GM23338 (cell line): ENCODE data around the gene BCDIN3D. TPM values are rescaled to one million over a fixed set of nuclear protein-coding genes. Genes with fewer than 3 reads are reported as not detected.

Source experiments
- ATAC-seq: fragments of 200-7000 bp; cut with Tn5 transposase; 3 replicates; pipeline ENCODE4 v1.9.1; 2020
- DNase-seq: peaks from one replicate; pipeline ENCODE4 v3.0.0-alpha.2; 2015; ENCODE audit warnings: low spot score
- H2AFZ ChIP-seq: fragments of 200-600 bp; sonication (generic); 2 replicates; pipeline ENCODE4 v1.8.0; 2016; ENCODE audit warnings: antibody characterized with exemption, mild to moderate bottlenecking, moderate library complexity
- H3F3A ChIP-seq: fragments of 200-600 bp; sonication (generic); replicated peaks from 2 replicates; pipeline ENCODE4 v1.8.0; 2017; ENCODE audit warnings: antibody characterized with exemption, mixed run types, low read depth
- H3K27ac ChIP-seq: fragments of 200-600 bp; sonication (generic); 2 replicates; pipeline ENCODE4 v1.6.1; 2016; ENCODE audit warnings: low read depth
- H3K27me3 ChIP-seq: fragments of 200-600 bp; sonication (generic); 2 replicates; pipeline ENCODE4 v1.8.0; 2016; ENCODE audit warnings: mild to moderate bottlenecking, mixed run types, moderate library complexity; ENCODE audit not compliant: insufficient read depth
- H3K36me3 ChIP-seq: fragments of 200-600 bp; sonication (generic); 2 replicates; pipeline ENCODE4 v1.8.0; 2016; ENCODE audit warnings: mild to moderate bottlenecking; ENCODE audit not compliant: insufficient read depth
- H3K4me1 ChIP-seq: fragments of 200-600 bp; sonication (generic); 2 replicates; pipeline ENCODE4 v1.8.0; 2016; ENCODE audit warnings: mild to moderate bottlenecking, moderate library complexity; ENCODE audit not compliant: insufficient read depth
- H3K4me2 ChIP-seq: fragments of 200-600 bp; sonication (generic); 2 replicates; pipeline ENCODE4 v1.7.1; 2017; ENCODE audit warnings: mixed run types
- H3K4me3 ChIP-seq: fragments of 200-600 bp; sonication (generic); 2 replicates; pipeline ENCODE4 v1.6.1; 2016; ENCODE audit warnings: mixed run types
- H3K79me2 ChIP-seq: fragments of 200-600 bp; sonication (generic); replicated peaks from 2 replicates; pipeline ENCODE4 v1.8.0; 2017; ENCODE audit warnings: mild to moderate bottlenecking; ENCODE audit not compliant: insufficient read depth
- H3K9me2 ChIP-seq: fragments of 200-600 bp; sonication (generic); 2 replicates; pipeline ENCODE4 v1.8.0; 2017; ENCODE audit not compliant: insufficient read depth
- H4K20me1 ChIP-seq: fragments of 200-600 bp; sonication (generic); replicated peaks from 2 replicates; pipeline ENCODE4 v1.8.0; 2017; ENCODE audit warnings: mild to moderate bottlenecking; ENCODE audit not compliant: insufficient read depth
- H3K27ac Mint-ChIP-seq: 2 replicates; pipeline ENCODE4 v1.8.0; 2020; ENCODE audit warnings: inconsistent platforms, mild to moderate bottlenecking, moderate library complexity, mixed read lengths
- H3K27me3 Mint-ChIP-seq: 3 replicates; pipeline ENCODE4 v1.8.0; 2022; ENCODE audit warnings: low read depth, mild to moderate bottlenecking, moderate library complexity, mixed read lengths, inconsistent platforms; ENCODE audit not compliant: insufficient read depth, poor library complexity
- H3K36me3 Mint-ChIP-seq: 3 replicates; pipeline ENCODE4 v1.8.0; 2021; ENCODE audit warnings: low read depth, mild to moderate bottlenecking, inconsistent platforms, moderate library complexity, mixed read lengths
- H3K4me1 Mint-ChIP-seq: 3 replicates; pipeline ENCODE4 v1.8.0; 2020; ENCODE audit warnings: mild to moderate bottlenecking, inconsistent platforms, mixed read lengths
- H3K4me3 Mint-ChIP-seq: 3 replicates; pipeline ENCODE4 v1.8.0; 2021; ENCODE audit warnings: moderate library complexity, mild to moderate bottlenecking, inconsistent platforms, mixed read lengths
- H3K9me3 Mint-ChIP-seq: 3 replicates; pipeline ENCODE4 v1.8.0; 2020; ENCODE audit warnings: moderate library complexity, mild to moderate bottlenecking, inconsistent platforms, mixed read lengths
- EZH2 ChIP-seq: fragments of 200-600 bp; sonication (generic); IDR thresholded peaks from one replicate; pipeline ENCODE4 v1.8.0; 2017; ENCODE audit warnings: antibody characterized with exemption, mild to moderate bottlenecking, low read depth; ENCODE audit not compliant: unreplicated experiment
- EZH2phosphoT487 ChIP-seq: fragments of 200-600 bp; sonication (generic); IDR thresholded peaks from one replicate; pipeline ENCODE4 v1.8.1; 2018; ENCODE audit warnings: antibody characterized with exemption; ENCODE audit not compliant: unreplicated experiment
- NANOG ChIP-seq: IDR thresholded peaks from 2 replicates; pipeline ENCODE4 v1.6.1; 2016; ENCODE audit warnings: antibody characterized with exemption, borderline replicate concordance
- STAT1 ChIP-seq: IDR thresholded peaks from one replicate; pipeline ENCODE4 v1.6.1; 2016; ENCODE audit warnings: antibody characterized with exemption; ENCODE audit not compliant: unreplicated experiment
- ZNF114 ChIP-seq: fragments of 250-450 bp; sonication (Bioruptor Pico); IDR thresholded peaks from 2 replicates; pipeline ENCODE4 v1.5.0; 2020; ENCODE audit warnings: mild to moderate bottlenecking, moderate library complexity
- ZNF331 ChIP-seq: fragments of 250-450 bp; sonication (Bioruptor Pico); IDR thresholded peaks from 2 replicates; pipeline ENCODE4 v1.5.0; 2020; ENCODE audit warnings: low read depth, mild to moderate bottlenecking, moderate library complexity
- polyA plus RNA-seq: library from polyadenylated mRNA; unstranded; fragments of >200 nt; fragmentation: Nextera tagmentation; extraction: Ambion mirVana; gene quantifications from 2 replicates; pipeline ENCODE4 v1.2.1, GENCODE V29; 2016
- total RNA-seq: library from RNA; depleted of rRNA; stranded (reverse); fragments of >200 nt; shearing (Covaris generic); gene quantifications from 2 replicates; pipeline ENCODE4 v1.2.3, GENCODE V29; 2014
- TF ChIP-seq, protein P1 (sequence below): IDR thresholded peaks from one replicate; pipeline ENCODE4 v1.6.1; 2018; ENCODE audit warnings: antibody characterized with exemption; ENCODE audit not compliant: unreplicated experiment

Gene BCDIN3D
- total and polyA plus RNA-seq, 2 experiments from 2014 or later = 1.4 to 1.8 TPM

DNA sequence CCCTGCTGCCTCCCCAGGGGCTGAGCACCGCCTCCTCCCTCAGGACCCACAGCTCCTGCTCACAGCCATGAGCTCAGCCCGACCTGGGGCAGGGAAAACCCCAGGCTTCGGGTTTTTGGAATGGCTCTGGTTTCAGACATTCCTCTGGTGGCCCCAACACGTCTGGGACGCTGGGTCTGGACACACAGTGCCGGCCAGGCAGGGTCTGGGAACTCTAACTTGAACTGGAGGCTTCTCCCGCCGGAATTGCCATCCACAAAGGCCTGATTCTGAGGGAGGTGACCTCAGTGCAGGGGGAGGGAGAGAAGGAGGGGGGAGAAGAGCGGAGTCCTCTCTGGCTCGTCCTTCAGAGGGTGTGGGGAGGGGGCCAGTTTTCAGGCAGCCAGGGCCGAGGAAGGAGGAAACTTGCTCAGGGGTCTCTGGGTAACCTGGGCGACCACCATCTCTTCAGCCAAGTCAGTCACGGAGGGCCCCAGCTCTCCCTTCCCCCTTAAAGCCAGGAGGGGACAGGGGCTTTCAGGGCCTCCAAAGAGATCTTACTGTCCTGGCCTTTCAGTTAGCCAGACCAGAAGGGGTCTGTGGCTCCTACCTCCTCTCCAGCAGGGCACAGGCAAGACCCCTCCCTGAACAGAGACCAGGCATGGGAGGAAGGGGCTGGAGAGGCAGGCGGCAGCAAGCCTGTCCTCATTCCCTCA, 34.1 kb downstream of the BCDIN3D start:
- ATAC-seq = peak; percentile 31
- Mint-ChIP-seq H3K9me3 (no peaks in the 10 kb centered on the region), H3K4me1 (peaks cover 44% of the 10 kb centered on the region), H3K27me3 (peaks cover 8% of the 10 kb centered on the region), H3K4me3 (no peak overlapping the region; the same call in 2 of the 3 replicates), H3K36me3 (peaks cover 9% of the 10 kb centered on the region; the same call in 1 of the 3 replicates), H3K27ac (peak overlapping the region; percentile 86)
- Histone ChIP-seq H3F3A (peaks cover 4% of the 10 kb centered on the region; the same call in 1 of the 2 replicates), H2AFZ (no peak overlapping the region), H3K4me1 (peaks cover 38% of the 10 kb centered on the region), H3K36me3 (0 out of 2 replicates have a peak, but pooled peaks cover 6% of the 10 kb centered on the region), H3K27me3 (no peaks in the 10 kb centered on the region), H4K20me1 (peaks cover 3% of the 10 kb centered on the region), H3K4me2 (peak overlapping the region; percentile 73; the same call in 1 of the 2 replicates), H3K79me2 (peaks cover 32% of the 10 kb centered on the region), H3K4me3 (peak overlapping the region; percentile 42; the same call in 1 of the 2 replicates), H3K27ac (peak overlapping the region; percentile 94), H3K9me2 (no peaks in the 10 kb centered on the region)
- peak; percentile 53 for DNase-seq
- TF ChIP-seq ZNF331 (no peak), EZH2phosphoT487 (no peak), NANOG (no peak)
- TF ChIP-seq, protein P1, sequence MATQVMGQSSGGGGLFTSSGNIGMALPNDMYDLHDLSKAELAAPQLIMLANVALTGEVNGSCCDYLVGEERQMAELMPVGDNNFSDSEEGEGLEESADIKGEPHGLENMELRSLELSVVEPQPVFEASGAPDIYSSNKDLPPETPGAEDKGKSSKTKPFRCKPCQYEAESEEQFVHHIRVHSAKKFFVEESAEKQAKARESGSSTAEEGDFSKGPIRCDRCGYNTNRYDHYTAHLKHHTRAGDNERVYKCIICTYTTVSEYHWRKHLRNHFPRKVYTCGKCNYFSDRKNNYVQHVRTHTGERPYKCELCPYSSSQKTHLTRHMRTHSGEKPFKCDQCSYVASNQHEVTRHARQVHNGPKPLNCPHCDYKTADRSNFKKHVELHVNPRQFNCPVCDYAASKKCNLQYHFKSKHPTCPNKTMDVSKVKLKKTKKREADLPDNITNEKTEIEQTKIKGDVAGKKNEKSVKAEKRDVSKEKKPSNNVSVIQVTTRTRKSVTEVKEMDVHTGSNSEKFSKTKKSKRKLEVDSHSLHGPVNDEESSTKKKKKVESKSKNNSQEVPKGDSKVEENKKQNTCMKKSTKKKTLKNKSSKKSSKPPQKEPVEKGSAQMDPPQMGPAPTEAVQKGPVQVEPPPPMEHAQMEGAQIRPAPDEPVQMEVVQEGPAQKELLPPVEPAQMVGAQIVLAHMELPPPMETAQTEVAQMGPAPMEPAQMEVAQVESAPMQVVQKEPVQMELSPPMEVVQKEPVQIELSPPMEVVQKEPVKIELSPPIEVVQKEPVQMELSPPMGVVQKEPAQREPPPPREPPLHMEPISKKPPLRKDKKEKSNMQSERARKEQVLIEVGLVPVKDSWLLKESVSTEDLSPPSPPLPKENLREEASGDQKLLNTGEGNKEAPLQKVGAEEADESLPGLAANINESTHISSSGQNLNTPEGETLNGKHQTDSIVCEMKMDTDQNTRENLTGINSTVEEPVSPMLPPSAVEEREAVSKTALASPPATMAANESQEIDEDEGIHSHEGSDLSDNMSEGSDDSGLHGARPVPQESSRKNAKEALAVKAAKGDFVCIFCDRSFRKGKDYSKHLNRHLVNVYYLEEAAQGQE = no peak

- DNase-seq (no peak), ATAC-seq (no peak)
- Mint-ChIP-seq H3K4me3 (no peak overlapping the region), H3K9me3 (no peaks in the 10 kb centered on the region), H3K4me1 (peaks cover 44% of the 10 kb centered on the region), H3K27ac (no peak overlapping the region; the same call in 1 of the 2 replicates), H3K27me3 (peaks cover 8% of the 10 kb centered on the region), H3K36me3 (peaks cover 10% of the 10 kb centered on the region; the same call in 2 of the 3 replicates)
- no peaks in the 10 kb centered on the region for H3K27me3 ChIP-seq
- TF ChIP-seq STAT1 = no peak
- TF ChIP-seq EZH2 = no peak
- no peak for TF ChIP-seq EZH2phosphoT487
- TF ChIP-seq ZNF114 (CRISPR knock-in tag) = no peak
- no peak overlapping the region for H3K4me3 ChIP-seq
- peaks cover 38% of the 10 kb centered on the region for H3K4me1 ChIP-seq
- H3K4me2 ChIP-seq = no peak overlapping the region; the same call in 1 of the 2 replicates
- peaks cover 4% of the 10 kb centered on the region; the same call in 1 of the 2 replicates for H3F3A ChIP-seq
- peaks cover 29% of the 10 kb centered on the region for H3K79me2 ChIP-seq
- H2AFZ ChIP-seq = no peak overlapping the region
- 0 out of 2 replicates have a peak overlapping the region, but pooled peaks have one; percentile 69 for H3K27ac ChIP-seq
- H4K20me1 ChIP-seq = peaks cover 3% of the 10 kb centered on the region
- 0 out of 2 replicates have a peak, but pooled peaks cover 6% of the 10 kb centered on the region for H3K36me3 ChIP-seq
- H3K9me2 ChIP-seq = no peaks in the 10 kb centered on the region
Observed at GRCh38 chr12:49807991-49808580, 34.8 kb downstream of the BCDIN3D start.
